ENCODE measurements around the gene SEC23A.
"Not testable (repeated sequence)": the region's sequence is repeated elsewhere in the genome, so short reads cannot be mapped to it uniquely, and the experiment has no call there.

Gene SEC23A

GRCh38 chr14:39025810-39026627, 77.0 kb downstream of the SEC23A start:
- no peak for DNase-seq

GRCh38 chr14:39025250-39025809, 77.7 kb downstream of the SEC23A start:
- no peak for DNase-seq

- no peak for DNase-seq
Observed at GRCh38 chr14:39023939-39024871, 78.8 kb downstream of the SEC23A start.

- not testable (repeated sequence) for DNase-seq
Observed at GRCh38 chr14:39017096-39018016, 85.7 kb downstream of the SEC23A start.

GRCh38 chr14:39016733-39017095, 86.3 kb downstream of the SEC23A start:
- no peak for DNase-seq

- DNase-seq: no peak
Observed at GRCh38 chr14:39015964-39016577, 87.0 kb downstream of the SEC23A start.

GRCh38 chr14:39015360-39015961, 87.6 kb downstream of the SEC23A start:
- DNase-seq: peak in 1 of 2 donors; percentile 28

- DNase-seq: no peak
Observed at GRCh38 chr14:39014460-39014859, 88.6 kb downstream of the SEC23A start.

GRCh38 chr14:39008965-39009364, 94.1 kb downstream of the SEC23A start:
- not testable (repeated sequence) for DNase-seq

GRCh38 chr14:39006721-39007410, 96.2 kb downstream of the SEC23A start:
- DNase-seq: no peak

GRCh38 chr14:39005044-39005880, 97.8 kb downstream of the SEC23A start:
- no peak for DNase-seq

GRCh38 chr14:38999949-39000348, 103.1 kb downstream of the SEC23A start:
- no peak for DNase-seq

- DNase-seq: no peak
Observed at GRCh38 chr14:38994731-38995130, 108.3 kb downstream of the SEC23A start.

GRCh38 chr14:38993981-38994380, 109.1 kb downstream of the SEC23A start:
- no peak for DNase-seq

- no peak for DNase-seq
Observed at GRCh38 chr14:38992067-38992844, 110.8 kb downstream of the SEC23A start.

- DNase-seq: no peak
Observed at GRCh38 chr14:38991299-38991698, 111.7 kb downstream of the SEC23A start.

- peak in 1 of 2 donors; percentile 15 for DNase-seq
Observed at GRCh38 chr14:38989922-38990546, 113.0 kb downstream of the SEC23A start.

GRCh38 chr14:38987781-38988180, 115.3 kb downstream of the SEC23A start:
- no peak for DNase-seq

Data from CD4-positive, alpha-beta T cell treated with Interferon alpha-2 for 1 hour (primary cell).